Spleen (tissue), 11 donors: ENCODE results near the gene SEL1L. TPM values are rescaled to one million over a fixed set of nuclear protein-coding genes. Genes with fewer than 3 reads are reported as not detected.

Experiments used
- DNase-seq: peaks from one replicate; pipeline ENCODE4 v3.0.0-alpha.2; 2020
- H3K27ac ChIP-seq, 8 donors: fragments of 200-600 bp; sonication (generic) in 7 of 8; 1 replicate in 4 of 8; 2 replicates in 4 of 8; pipeline versions ENCODE4 v1.5.0 to v1.8.0; 2016 to 2021; ENCODE audit warnings: inconsistent platforms in 4 of 8, mild to moderate bottlenecking in 4 of 8, moderate library complexity in 1 of 8
- H3K27me3 ChIP-seq, 7 donors: fragments of 200-600 bp; sonication (generic) in 6 of 7; replicated peaks in 1 of 7; 1 replicate in 4 of 7; 2 replicates in 3 of 7; pipeline versions ENCODE4 v1.5.0 to v1.8.0; 2016 to 2021; ENCODE audit warnings: inconsistent platforms in 3 of 7, mild to moderate bottlenecking in 1 of 7
- H3K36me3 ChIP-seq, 6 donors: fragments of 200-600 bp; sonication (generic) in 5 of 6; 1 replicate in 4 of 6; 2 replicates in 2 of 6; pipeline versions ENCODE4 v1.5.0 to v1.8.0; 2016 to 2021; ENCODE audit warnings: inconsistent platforms in 2 of 6
- H3K4me1 ChIP-seq, 6 donors: fragments of 200-600 bp; sonication (generic) in 5 of 6; 1 replicate in 3 of 6; 2 replicates in 3 of 6; pipeline versions ENCODE4 v1.5.0 to v1.8.0; 2016 to 2021; ENCODE audit warnings: inconsistent platforms in 3 of 6
- H3K4me3 ChIP-seq, 8 donors: fragments of 200-600 bp; sonication (generic) in 7 of 8; 1 replicate in 4 of 8; 2 replicates in 4 of 8; pipeline versions ENCODE4 v1.5.0 to v1.8.0; 2016 to 2021; ENCODE audit warnings: inconsistent platforms in 4 of 8, mild to moderate bottlenecking in 4 of 8, moderate library complexity in 2 of 8
- H3K9me3 ChIP-seq, 8 donors: fragments of 200-600 bp; sonication (generic) in 7 of 8; 1 replicate in 4 of 8; 2 replicates in 4 of 8; pipeline versions ENCODE4 v1.5.0 to v1.8.0; 2016 to 2021; ENCODE audit warnings: inconsistent platforms in 4 of 8
- CTCF ChIP-seq, 11 experiments: fragments of 200-600 bp in 7 of 11; fragments of 450-650 bp in 4 of 11; sonication (generic) in 4 of 11; IDR thresholded peaks in 8 of 11; conservative IDR thresholded peaks in 3 of 11; 1 replicate in 7 of 11; 2 replicates in 4 of 11; pipeline versions ENCODE4 v1.4.0 to v1.8.0; 2016 to 2021; ENCODE audit warnings: antibody characterized with exemption in 11 of 11, inconsistent platforms in 4 of 11, mild to moderate bottlenecking in 1 of 11
- POLR2A ChIP-seq, 3 donors: fragments of 450-650 bp; IDR thresholded peaks; one replicate each; pipeline ENCODE4 v1.5.1; 2017; ENCODE audit warnings: antibody characterized with exemption in 3 of 3, mild to moderate bottlenecking in 1 of 3
- POLR2AphosphoS5 ChIP-seq, 3 donors: sonication (generic); formaldehyde crosslinking; IDR thresholded peaks; one replicate each; pipeline ENCODE4 v1.5.1; 2017; ENCODE audit warnings: antibody characterized with exemption in 3 of 3
- WGBS, 5 donors: extraction: QIAGEN DNeasy Blood & Tissue Kit in 3 of 5; methylation state at CpG; one replicate each; pipeline versions ENCODE4 v1.1.5 to v1.1.7; 2013 to 2018; 5-methylcytosine and 5-hydroxymethylcytosine counted together
- intact Hi-C: fragments of 100-400 bp; cut with DNase I; formaldehyde crosslinking; loops from one replicate; pipeline ENCODE4 v1.15.0; 2023; ENCODE audit warnings: low total_unique reads
- polyA plus RNA-seq, 3 donors: library from polyadenylated mRNA; stranded (reverse); fragments of 200-250 nt; gene quantifications; one replicate each; pipeline ENCODE4 v1.2.1, GENCODE V29; 2013
- total RNA-seq, 7 donors: library from RNA; depleted of rRNA in 3 of 7; stranded (reverse); fragments of >200 nt in 3 of 7; fragmentation: NEBNext Ultra II Directional in 4 of 7; extraction: Animal tissue kit (Norgen Biotek cat#: 25700) in 4 of 7; gene quantifications; one replicate each; pipeline versions ENCODE4 v1.1.0 to v1.2.1, GENCODE V29; 2016 to 2021
- donor health status: healthy with polysubstance abuse.
- donor health status: DM: no; HTN: no; CAD: no; lungs with moderate emphysema.
- donor health status: DM: no; HTN: no; CAD: no.
- donor health status: Bipolar disorder and iron deficiency.
- donor health status: healthy.
- donor health status: DM: no; HTN: no; CAD: no.
- donor health status: DM: yes; HTN: yes; CAD: no.

Gene SEL1L
- total and polyA plus RNA-seq, 10 donors, result 7.1 to 118 (median 84.3) TPM

- Histone ChIP-seq H3K36me3 (no peaks in the 10 kb centered on the region), H3K27me3 (peaks cover 0 to 10% (median 0%) of the 10 kb centered on the region in 7 donors), H3K4me1 (no peaks in the 10 kb centered on the region), H3K27ac (no peak overlapping the region), H3K4me3 (no peak overlapping the region), H3K9me3 (no peaks in the 10 kb centered on the region)
- no peak for DNase-seq
- WGBS, 5 donors, result 76 to 91% (median 82%) methylated on average over 6 of the region's 6 CpGs
- intact Hi-C loops, result no loop called here
- no peak for TF ChIP-seq CTCF (IDR thresholded peaks at IDR 0.05 in 8 of 11, conservative IDR thresholded peaks at IDR 0.05 in 3 of 11)
- TF ChIP-seq POLR2A (IDR thresholded peaks at IDR 0.05), result no peak
- no peak for TF ChIP-seq POLR2AphosphoS5 (IDR thresholded peaks at IDR 0.05)
These were observed 33.6 kb upstream of the SEL1L start for GRCh38 chr14:81567302-81567701.

GRCh38 chr14:81565441-81566290 is 32.0 kb upstream of the SEL1L start:
- TF ChIP-seq POLR2A (IDR thresholded peaks at IDR 0.05) (no peak), POLR2AphosphoS5 (IDR thresholded peaks at IDR 0.05) (no peak), CTCF (IDR thresholded peaks at IDR 0.05 in 8 of 11, conservative IDR thresholded peaks at IDR 0.05 in 3 of 11) (peak in 6 of 11 experiments; percentile 25 to 36 (median 32))
- DNase-seq, result no peak
- Histone ChIP-seq H3K36me3 (no peaks in the 10 kb centered on the region), H3K27ac (no peak overlapping the region), H3K9me3 (no peaks in the 10 kb centered on the region), H3K4me1 (no peaks in the 10 kb centered on the region), H3K27me3 (peaks cover 0 to 10% (median 0%) of the 10 kb centered on the region in 7 donors), H3K4me3 (no peak overlapping the region)
- intact Hi-C loops, result no loop called here
- 52 to 59% (median 56%) methylated on average over 7 of the region's 7 CpGs for WGBS, 5 donors

GRCh38 chr14:81562818-81563217 is 29.2 kb upstream of the SEL1L start:
- Histone ChIP-seq H3K27me3 (peaks cover 0 to 5% (median 0%) of the 10 kb centered on the region in 7 donors), H3K9me3 (peaks cover 0 to 11% (median 6%) of the 10 kb centered on the region in 8 donors), H3K36me3 (no peaks in the 10 kb centered on the region), H3K4me1 (no peaks in the 10 kb centered on the region), H3K4me3 (no peak overlapping the region), H3K27ac (no peak overlapping the region)
- no peak for TF ChIP-seq POLR2AphosphoS5 (IDR thresholded peaks at IDR 0.05)
- TF ChIP-seq POLR2A (IDR thresholded peaks at IDR 0.05), result no peak
- TF ChIP-seq CTCF (IDR thresholded peaks at IDR 0.05 in 8 of 11, conservative IDR thresholded peaks at IDR 0.05 in 3 of 11), result no peak
- intact Hi-C loops, result no loop called here
- no peak for DNase-seq
- 67 to 87% (median 72%) methylated on average over 2 of the region's 2 CpGs for WGBS, 5 donors

- no peak overlapping the region for H3K27ac ChIP-seq
- no peaks in the 10 kb centered on the region for H3K4me1 ChIP-seq
- no peak for DNase-seq
- intact Hi-C loops, result no loop called here
- H3K36me3 ChIP-seq, result no peaks in the 10 kb centered on the region
- 68 to 79% (median 75%) methylated on average over 10 of the region's 10 CpGs for WGBS, 5 donors
- peaks cover 0 to 11% (median 6%) of the 10 kb centered on the region in 8 donors for H3K9me3 ChIP-seq
- no peaks in the 10 kb centered on the region for H3K27me3 ChIP-seq
- TF ChIP-seq CTCF (IDR thresholded peaks at IDR 0.05 in 8 of 11, conservative IDR thresholded peaks at IDR 0.05 in 3 of 11) (no peak), POLR2AphosphoS5 (IDR thresholded peaks at IDR 0.05) (no peak), POLR2A (IDR thresholded peaks at IDR 0.05) (no peak)
- H3K4me3 ChIP-seq, result no peak overlapping the region
These were observed 27.6 kb upstream of the SEL1L start for GRCh38 chr14:81561084-81561775.
